HCT116 (cell line): ENCODE measurements around the gene COG5.

Experiments used
- CBX3 ChIP-seq: IDR thresholded peaks from 2 replicates; pipeline ENCODE4 v1.6.1; 2012; ENCODE audit warnings: low read depth
- CEBPB ChIP-seq: IDR thresholded peaks from 2 replicates; pipeline ENCODE4 v1.6.1; 2012; ENCODE audit warnings: low read depth
- EZH2 ChIP-seq: fragments of 200-600 bp; sonication (generic); IDR thresholded peaks from 2 replicates; pipeline ENCODE4 v1.6.1; 2017; ENCODE audit warnings: antibody characterized with exemption, mixed run types
- JUND ChIP-seq: IDR thresholded peaks from 2 replicates; pipeline ENCODE4 v1.6.1; 2012
- POLR2A ChIP-seq: IDR thresholded peaks from 2 replicates; pipeline ENCODE4 v1.7.0; 2011; ENCODE audit warnings: borderline replicate concordance; ENCODE audit not compliant: insufficient read depth, insufficient read length; ENCODE audit errors: extremely low read depth
- POLR2AphosphoS5 ChIP-seq: IDR thresholded peaks from 2 replicates; pipeline ENCODE4 v1.6.1; 2011; ENCODE audit warnings: mild to moderate bottlenecking, low read depth, low read length, moderate library complexity
- RAD21 ChIP-seq: IDR thresholded peaks from 2 replicates; pipeline ENCODE4 v1.6.1; 2012; ENCODE audit warnings: low read depth, mild to moderate bottlenecking
- SP1 ChIP-seq: IDR thresholded peaks from 2 replicates; pipeline ENCODE4 v1.6.1; 2012; ENCODE audit warnings: low read depth
- SRF ChIP-seq: IDR thresholded peaks from 2 replicates; pipeline ENCODE4 v1.6.1; 2012; ENCODE audit warnings: low read depth
- YY1 ChIP-seq: IDR thresholded peaks from 2 replicates; pipeline ENCODE4 v1.6.1; 2011; ENCODE audit warnings: low read length, low read depth, moderate library complexity, mild to moderate bottlenecking; ENCODE audit not compliant: insufficient replicate concordance; ENCODE audit errors: extremely low read depth
- ZFX ChIP-seq: fragments of 450-650 bp; IDR thresholded peaks from 2 replicates; pipeline ENCODE4 v1.6.1; 2017
- TF ChIP-seq, protein P1 (sequence below), 3 experiments: fragments of 200-600 bp in 1 of 3; sonication (generic) in 1 of 3; IDR thresholded peaks in 2 of 3; conservative IDR thresholded peaks in 1 of 3; 2 replicates each; pipeline ENCODE4 v1.5.1; 2012 to 2017; ENCODE audit warnings: low read depth in 2 of 3, low read length in 2 of 3, antibody characterized with exemption in 1 of 3, borderline replicate concordance in 1 of 3, control low read depth in 1 of 3, mild to moderate bottlenecking in 1 of 3, mixed read lengths in 1 of 3, mixed run types in 1 of 3, moderate library complexity in 1 of 3; ENCODE audit not compliant: insufficient read depth in 1 of 3
- TF ChIP-seq, protein P2 (sequence below): IDR thresholded peaks from 2 replicates; pipeline ENCODE4 v1.6.1; 2012; ENCODE audit warnings: low read depth

GRCh38 chr7:107220356-107220755, 343.4 kb downstream of the COG5 start:
- TF ChIP-seq, protein P1, sequence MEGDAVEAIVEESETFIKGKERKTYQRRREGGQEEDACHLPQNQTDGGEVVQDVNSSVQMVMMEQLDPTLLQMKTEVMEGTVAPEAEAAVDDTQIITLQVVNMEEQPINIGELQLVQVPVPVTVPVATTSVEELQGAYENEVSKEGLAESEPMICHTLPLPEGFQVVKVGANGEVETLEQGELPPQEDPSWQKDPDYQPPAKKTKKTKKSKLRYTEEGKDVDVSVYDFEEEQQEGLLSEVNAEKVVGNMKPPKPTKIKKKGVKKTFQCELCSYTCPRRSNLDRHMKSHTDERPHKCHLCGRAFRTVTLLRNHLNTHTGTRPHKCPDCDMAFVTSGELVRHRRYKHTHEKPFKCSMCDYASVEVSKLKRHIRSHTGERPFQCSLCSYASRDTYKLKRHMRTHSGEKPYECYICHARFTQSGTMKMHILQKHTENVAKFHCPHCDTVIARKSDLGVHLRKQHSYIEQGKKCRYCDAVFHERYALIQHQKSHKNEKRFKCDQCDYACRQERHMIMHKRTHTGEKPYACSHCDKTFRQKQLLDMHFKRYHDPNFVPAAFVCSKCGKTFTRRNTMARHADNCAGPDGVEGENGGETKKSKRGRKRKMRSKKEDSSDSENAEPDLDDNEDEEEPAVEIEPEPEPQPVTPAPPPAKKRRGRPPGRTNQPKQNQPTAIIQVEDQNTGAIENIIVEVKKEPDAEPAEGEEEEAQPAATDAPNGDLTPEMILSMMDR (IDR thresholded peaks at IDR 0.05 in 2 of 3, conservative IDR thresholded peaks at IDR 0.05 in 1 of 3; ENCODE audit: borderline replicate concordance in 1 of 3, insufficient read depth in 1 of 3, low read depth in 2 of 3, low read length in 2 of 3) = no peak
- TF ChIP-seq POLR2A = no peak
- no peak for TF ChIP-seq YY1
- no peak for TF ChIP-seq ZFX
- no peak for TF ChIP-seq SP1
- TF ChIP-seq CEBPB = no peak
- TF ChIP-seq EZH2 = no peak
- no peak for TF ChIP-seq CBX3
- no peak for TF ChIP-seq RAD21
- no peak for TF ChIP-seq JUND
- no peak for TF ChIP-seq POLR2AphosphoS5
- TF ChIP-seq, protein P2, sequence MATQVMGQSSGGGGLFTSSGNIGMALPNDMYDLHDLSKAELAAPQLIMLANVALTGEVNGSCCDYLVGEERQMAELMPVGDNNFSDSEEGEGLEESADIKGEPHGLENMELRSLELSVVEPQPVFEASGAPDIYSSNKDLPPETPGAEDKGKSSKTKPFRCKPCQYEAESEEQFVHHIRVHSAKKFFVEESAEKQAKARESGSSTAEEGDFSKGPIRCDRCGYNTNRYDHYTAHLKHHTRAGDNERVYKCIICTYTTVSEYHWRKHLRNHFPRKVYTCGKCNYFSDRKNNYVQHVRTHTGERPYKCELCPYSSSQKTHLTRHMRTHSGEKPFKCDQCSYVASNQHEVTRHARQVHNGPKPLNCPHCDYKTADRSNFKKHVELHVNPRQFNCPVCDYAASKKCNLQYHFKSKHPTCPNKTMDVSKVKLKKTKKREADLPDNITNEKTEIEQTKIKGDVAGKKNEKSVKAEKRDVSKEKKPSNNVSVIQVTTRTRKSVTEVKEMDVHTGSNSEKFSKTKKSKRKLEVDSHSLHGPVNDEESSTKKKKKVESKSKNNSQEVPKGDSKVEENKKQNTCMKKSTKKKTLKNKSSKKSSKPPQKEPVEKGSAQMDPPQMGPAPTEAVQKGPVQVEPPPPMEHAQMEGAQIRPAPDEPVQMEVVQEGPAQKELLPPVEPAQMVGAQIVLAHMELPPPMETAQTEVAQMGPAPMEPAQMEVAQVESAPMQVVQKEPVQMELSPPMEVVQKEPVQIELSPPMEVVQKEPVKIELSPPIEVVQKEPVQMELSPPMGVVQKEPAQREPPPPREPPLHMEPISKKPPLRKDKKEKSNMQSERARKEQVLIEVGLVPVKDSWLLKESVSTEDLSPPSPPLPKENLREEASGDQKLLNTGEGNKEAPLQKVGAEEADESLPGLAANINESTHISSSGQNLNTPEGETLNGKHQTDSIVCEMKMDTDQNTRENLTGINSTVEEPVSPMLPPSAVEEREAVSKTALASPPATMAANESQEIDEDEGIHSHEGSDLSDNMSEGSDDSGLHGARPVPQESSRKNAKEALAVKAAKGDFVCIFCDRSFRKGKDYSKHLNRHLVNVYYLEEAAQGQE = no peak
- no peak for TF ChIP-seq SRF
